Activated naive CD4-positive, alpha-beta T cell treated with anti-CD3 and anti-CD28 coated beads, Interleukin-2, amount 10 ng/mL, durations not matched to agents 7 days and 5 days (primary cell): ENCODE measurements around the gene TNPO3.
A peak's percentile ranks its signal among the peaks of the same experiment; 100 is the strongest.

Experiments used
- CTCF ChIA-PET: fragments of 350-600 bp; sonication (Branson Sonifier 250); formaldehyde crosslinking; loops from one replicate; lab custom pipeline; 2021; ENCODE audit warnings: antibody characterized with exemption; lab: Charles Lee
- DNase-seq: peaks from one replicate; pipeline ENCODE4 v3.0.0-alpha.2; 2020
- H3K27ac Mint-ChIP-seq: one replicate; pipeline ENCODE4 v1.8.0; 2021; ENCODE audit warnings: mild to moderate bottlenecking, moderate library complexity, mixed read lengths
- H3K27me3 Mint-ChIP-seq: one replicate; pipeline ENCODE4 v1.8.0; 2021; ENCODE audit warnings: mild to moderate bottlenecking, mixed read lengths
- H3K36me3 Mint-ChIP-seq: one replicate; pipeline ENCODE4 v1.8.0; 2021; ENCODE audit warnings: mixed read lengths
- H3K4me1 Mint-ChIP-seq: one replicate; pipeline ENCODE4 v1.8.0; 2021; ENCODE audit warnings: mixed read lengths
- H3K4me3 Mint-ChIP-seq: one replicate; pipeline ENCODE4 v1.8.0; 2021; ENCODE audit warnings: mild to moderate bottlenecking, moderate library complexity, mixed read lengths
- H3K9me3 Mint-ChIP-seq: one replicate; pipeline ENCODE4 v1.8.0; 2021; ENCODE audit warnings: mixed read lengths

TNPO3 gene

DNA sequence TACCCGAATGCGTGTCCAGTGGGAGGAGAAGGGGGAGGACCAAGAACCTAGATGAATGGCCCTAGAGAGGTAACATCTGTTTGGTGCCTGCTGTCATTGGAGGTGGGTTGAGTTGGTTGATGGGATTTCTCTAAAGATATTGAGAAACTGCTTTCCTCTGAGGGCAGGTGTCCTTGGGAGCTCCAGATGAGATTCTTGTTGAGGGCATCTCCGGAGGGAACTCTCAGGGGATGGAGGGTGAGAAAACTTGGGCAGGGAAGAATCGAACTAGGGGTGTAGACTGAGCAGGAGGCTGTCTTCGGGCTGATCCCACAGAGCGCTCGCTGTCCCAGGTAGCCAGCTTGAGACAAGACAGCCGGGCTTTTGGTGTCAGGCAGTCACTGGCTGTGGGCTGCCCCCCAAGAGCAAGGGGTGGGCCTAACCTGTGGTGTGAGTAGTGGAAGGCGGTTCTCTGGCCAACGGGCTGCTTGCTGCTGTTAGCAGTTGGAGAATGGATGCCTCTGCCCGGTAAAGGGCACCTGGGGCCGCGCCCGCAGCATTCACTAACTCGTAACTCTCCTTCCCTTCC is 113.5 kb downstream of the TNPO3 start:
- Mint-ChIP-seq H3K27me3 (peaks cover 63% of the 10 kb centered on the region), H3K9me3 (no peaks in the 10 kb centered on the region), H3K27ac (no peak overlapping the region), H3K4me1 (peaks cover 38% of the 10 kb centered on the region), H3K36me3 (peaks cover 2% of the 10 kb centered on the region), H3K4me3 (no peak overlapping the region)
- no peak for DNase-seq
- CTCF ChIA-PET, result interaction anchor here (1.0 to 1.1 kb wide), 2 partner anchors 11 to 150 kb away, joined by 3 to 4 read pairs; no protein-coding TSS in a partner anchor

DNA sequence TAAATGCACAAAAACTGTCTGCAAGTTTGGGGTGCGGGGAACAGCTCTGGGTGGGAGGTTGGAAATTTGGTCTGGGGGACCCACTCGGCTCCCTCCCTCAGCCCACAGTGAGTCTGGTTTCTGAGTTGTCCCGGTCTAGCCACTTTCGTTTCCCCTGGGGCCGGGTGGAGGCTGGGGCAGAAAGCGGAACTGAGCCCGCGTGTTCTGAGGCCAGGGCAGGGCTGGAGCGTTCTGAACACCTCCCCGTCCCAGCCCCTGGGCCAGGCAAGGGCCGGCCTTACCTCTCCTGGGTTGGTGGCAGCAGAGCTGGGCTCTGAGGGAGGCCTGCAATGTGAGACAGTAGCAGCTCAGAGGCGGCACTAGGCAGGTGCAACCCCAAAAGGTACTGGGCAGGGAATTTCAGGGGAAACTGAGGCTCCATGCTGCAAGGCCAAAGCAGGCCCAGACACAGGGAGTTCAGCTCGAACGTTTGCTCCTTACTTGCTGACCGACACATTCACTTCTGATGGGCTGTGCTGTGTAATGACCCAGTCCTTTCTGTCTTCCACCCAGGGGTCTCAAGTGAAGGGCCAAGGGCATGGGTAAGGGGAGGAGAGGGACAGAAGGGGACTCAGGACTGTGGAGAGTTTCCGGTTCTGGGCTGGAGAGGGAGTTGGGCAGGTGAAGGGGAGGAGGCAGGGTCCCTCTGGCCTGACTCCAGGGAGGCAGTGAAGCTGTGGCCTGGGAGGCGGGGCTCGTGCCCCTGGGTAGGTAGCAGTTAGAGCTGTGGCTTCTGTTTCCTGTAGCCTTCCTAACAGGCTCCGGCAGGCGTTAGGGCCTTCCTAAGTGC is 114.2 kb downstream of the TNPO3 start:
- Mint-ChIP-seq H3K27ac (peak overlapping the region; percentile 49), H3K36me3 (peaks cover 2% of the 10 kb centered on the region), H3K4me1 (peaks cover 38% of the 10 kb centered on the region), H3K27me3 (peaks cover 69% of the 10 kb centered on the region), H3K4me3 (no peak overlapping the region), H3K9me3 (no peaks in the 10 kb centered on the region)
- DNase-seq, result peak; percentile 39
- CTCF ChIA-PET, result interaction anchor here (0.9 to 1.8 kb wide), 6 partner anchors 12 to 151 kb away, joined by 3 to 8 read pairs (median 4); no protein-coding TSS in a partner anchor

DNA sequence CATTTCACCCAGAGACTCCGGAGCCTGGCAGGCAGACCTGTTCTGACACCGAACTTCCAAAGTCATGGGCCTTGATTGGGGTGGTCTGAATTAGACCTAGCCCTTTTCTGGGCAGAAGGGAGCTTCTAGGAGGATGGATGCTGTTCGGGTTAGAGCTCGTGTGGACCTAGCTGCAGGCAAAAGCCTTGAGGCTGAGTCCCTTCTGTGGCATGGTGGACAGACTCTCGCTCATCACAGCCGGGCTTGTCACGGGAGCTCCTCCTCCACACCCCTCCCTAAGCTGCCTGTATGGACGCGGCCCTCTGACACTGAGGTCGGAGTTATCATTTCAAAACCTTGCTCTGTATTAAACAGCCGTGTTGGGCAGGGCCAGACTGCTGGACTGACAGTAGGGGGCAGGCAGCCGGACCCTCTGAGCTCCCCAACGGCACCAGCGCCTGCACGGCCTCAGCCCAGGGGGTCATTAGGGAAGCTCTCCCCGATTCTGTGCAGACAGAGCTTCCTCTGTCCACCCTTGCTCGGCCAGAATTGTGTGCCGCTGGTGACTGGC is 115.0 kb downstream of the TNPO3 start:
- CTCF ChIA-PET, result interaction anchor here (0.9 to 1.8 kb wide), 4 partner anchors 17 to 151 kb away, joined by 3 to 8 read pairs (median 4); no protein-coding TSS in a partner anchor
- no peak overlapping the region for H3K27ac Mint-ChIP-seq
- H3K4me1 Mint-ChIP-seq, result peaks cover 38% of the 10 kb centered on the region
- no peaks in the 10 kb centered on the region for H3K9me3 Mint-ChIP-seq
- peaks cover 69% of the 10 kb centered on the region for H3K27me3 Mint-ChIP-seq
- no peak for DNase-seq
- H3K36me3 Mint-ChIP-seq, result peaks cover 2% of the 10 kb centered on the region
- peak overlapping the region; percentile 5 for H3K4me3 Mint-ChIP-seq

DNA sequence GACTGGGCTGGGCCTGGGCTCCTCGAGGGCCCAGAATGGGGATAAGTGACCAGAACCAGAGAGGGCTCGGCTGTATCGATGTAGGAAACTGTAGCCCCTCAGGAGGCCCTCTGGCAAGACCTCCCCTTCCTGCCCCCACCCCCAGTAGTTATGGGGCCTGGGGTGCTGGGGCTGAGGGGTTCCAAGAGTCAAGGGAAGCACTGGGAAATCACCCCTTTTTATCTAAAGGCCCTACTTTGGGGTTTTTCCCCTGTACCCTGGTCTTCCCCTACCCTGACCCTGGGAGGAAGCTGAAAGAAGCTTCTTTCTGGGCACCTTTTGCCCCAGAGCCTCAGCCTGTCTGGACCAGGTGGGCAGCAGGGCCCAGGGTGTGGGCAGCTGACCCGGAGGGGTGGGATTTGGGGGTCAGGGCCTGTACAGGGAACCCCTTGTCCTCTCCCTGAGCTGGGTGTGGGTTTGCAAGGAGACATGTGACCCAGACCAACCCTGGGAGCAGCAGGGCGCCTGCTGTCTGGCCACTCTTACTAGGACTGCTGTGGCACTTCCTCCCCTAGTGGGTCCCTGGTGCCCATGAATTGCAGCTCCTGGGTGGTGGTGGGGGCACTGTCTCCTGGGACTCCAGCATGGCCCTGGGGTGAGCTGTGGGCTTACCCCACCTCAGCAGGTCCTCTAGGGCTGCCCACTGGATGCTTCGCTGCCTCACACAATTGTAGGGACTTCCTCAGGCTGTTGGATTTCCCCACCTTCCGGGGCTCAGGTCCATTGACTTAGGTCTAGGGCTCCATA is 115.6 kb downstream of the TNPO3 start:
- no peaks in the 10 kb centered on the region for H3K9me3 Mint-ChIP-seq
- H3K27ac Mint-ChIP-seq, result no peak overlapping the region
- no peak for DNase-seq
- CTCF ChIA-PET, result interaction anchor here (1.4 to 1.8 kb wide), 3 partner anchors 17 to 152 kb away, joined by 3 to 8 read pairs (median 4); no protein-coding TSS in a partner anchor
- H3K27me3 Mint-ChIP-seq, result peaks cover 74% of the 10 kb centered on the region
- H3K4me3 Mint-ChIP-seq, result peak overlapping the region; percentile 5
- H3K4me1 Mint-ChIP-seq, result peaks cover 40% of the 10 kb centered on the region
- peaks cover 2% of the 10 kb centered on the region for H3K36me3 Mint-ChIP-seq

DNA sequence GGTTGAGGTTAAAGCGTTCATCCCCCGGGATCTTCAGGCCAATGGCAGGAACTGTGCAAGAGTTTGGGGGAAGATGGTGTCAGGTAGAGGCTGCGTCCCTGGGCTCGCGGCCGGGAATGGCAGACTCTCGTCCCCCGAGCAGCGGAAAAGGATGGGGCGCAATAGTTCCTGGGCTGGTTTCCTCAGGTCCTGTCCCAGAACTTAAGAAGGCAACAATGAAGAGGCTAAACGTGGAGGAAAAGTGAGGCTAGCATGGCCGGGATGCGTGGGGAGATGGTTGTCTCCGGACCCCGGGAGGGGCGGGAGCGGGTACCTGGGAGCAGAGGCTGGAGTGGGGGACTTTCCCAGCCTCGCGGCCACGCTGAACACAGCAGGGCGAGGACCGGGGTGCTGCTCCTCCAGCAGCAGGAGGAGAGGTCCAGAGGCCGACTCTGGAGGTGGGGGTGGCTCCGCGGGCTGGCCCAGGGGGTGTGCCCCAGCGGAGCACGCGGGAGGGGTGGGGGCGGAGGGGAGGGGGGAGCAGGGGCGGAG is 116.3 kb downstream of the TNPO3 start:
- Mint-ChIP-seq H3K27me3 (peaks cover 77% of the 10 kb centered on the region), H3K27ac (no peak overlapping the region), H3K9me3 (no peaks in the 10 kb centered on the region), H3K36me3 (peaks cover 2% of the 10 kb centered on the region), H3K4me1 (peaks cover 45% of the 10 kb centered on the region), H3K4me3 (peak overlapping the region; percentile 67)
- peak; percentile 33 for DNase-seq
- CTCF ChIA-PET, result no interaction called here

DNA sequence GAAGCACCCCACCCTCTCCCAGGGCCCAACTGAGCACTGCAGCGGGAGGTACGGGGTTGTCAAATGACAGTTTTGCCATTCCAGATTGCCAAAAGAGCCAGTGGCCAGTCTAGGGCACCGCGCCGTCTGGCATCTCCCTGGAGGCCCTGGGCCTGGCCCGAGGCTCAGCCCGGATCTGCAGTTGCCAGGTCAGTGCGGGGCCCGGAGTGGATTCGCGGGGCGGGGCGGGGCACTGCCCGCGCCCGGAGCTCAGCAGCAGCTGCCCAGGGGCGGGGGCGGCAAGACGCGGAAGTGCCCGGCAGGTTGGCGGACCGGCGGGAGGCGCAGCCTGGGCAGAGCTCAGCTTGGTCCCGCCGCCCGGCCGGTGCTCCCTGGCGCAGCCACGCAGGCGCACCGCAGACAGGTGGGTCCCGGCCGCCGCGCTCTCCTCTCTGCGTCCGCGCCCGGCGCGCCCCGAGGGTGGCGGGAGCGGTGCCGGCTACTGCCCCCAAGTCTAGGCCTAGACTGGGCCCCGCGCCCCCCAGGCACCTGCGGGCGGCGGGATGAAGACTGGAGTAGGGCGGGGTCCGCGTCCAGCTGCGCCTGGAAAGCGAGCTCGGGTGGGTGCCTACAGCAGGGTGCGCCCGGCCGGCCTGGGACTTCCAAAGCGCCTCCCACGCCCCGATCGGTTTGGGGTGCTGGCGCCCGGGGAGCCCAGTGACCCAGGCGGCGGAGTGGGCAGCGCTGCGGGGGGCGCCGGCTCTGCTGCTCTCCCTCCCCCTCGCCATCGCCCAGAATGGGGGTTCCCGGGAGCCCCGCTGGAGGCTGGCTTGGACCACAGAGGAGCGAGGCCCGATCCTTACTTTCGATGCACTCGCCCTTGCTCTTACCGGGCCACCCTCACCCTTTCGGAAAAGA is 117.0 kb downstream of the TNPO3 start, which contains the start of gene IRF5:
IRF5 (plus strand) TSS at position 281 of the 897 bp plus-strand sequence. CDS start 4,155 bp downstream, outside the sequence.
- CTCF ChIA-PET, result no interaction called here
- no peaks in the 10 kb centered on the region for H3K9me3 Mint-ChIP-seq
- H3K27me3 Mint-ChIP-seq, result peaks cover 84% of the 10 kb centered on the region
- DNase-seq, result peak; percentile 48
- peak within 1 kb of the TSS; percentile 68 for H3K4me3 Mint-ChIP-seq
- H3K4me1 Mint-ChIP-seq, result peaks cover 52% of the 10 kb centered on the region
- peaks cover 5% of the 10 kb centered on the region for H3K36me3 Mint-ChIP-seq
- H3K27ac Mint-ChIP-seq, result peak within 1 kb of the TSS; percentile 11

DNA sequence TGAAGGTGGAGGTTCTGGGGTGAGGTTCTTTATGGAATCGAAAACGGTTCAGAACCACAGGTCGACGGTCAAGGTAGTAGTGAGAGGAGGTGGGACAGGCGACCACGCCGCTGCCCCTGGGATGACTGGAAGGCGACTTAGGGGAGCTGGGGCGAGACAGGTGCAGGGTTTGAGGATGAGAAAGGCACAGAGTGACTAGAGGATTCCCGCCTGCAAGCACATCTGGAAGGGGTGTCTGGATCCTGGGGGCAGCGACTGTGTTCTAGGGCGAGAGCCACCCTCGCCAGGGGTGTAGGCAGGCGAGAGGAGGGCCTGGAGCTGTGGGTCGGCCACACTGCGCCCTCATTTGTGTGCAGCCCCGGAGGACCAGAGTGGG is 117.7 kb downstream of the TNPO3 start:
- no peak for DNase-seq
- CTCF ChIA-PET, result no interaction called here
- Mint-ChIP-seq H3K27ac (peak overlapping the region; percentile 11), H3K4me1 (peaks cover 59% of the 10 kb centered on the region), H3K9me3 (no peaks in the 10 kb centered on the region), H3K4me3 (peak overlapping the region; percentile 68), H3K27me3 (peaks cover 85% of the 10 kb centered on the region), H3K36me3 (peaks cover 5% of the 10 kb centered on the region)

DNA sequence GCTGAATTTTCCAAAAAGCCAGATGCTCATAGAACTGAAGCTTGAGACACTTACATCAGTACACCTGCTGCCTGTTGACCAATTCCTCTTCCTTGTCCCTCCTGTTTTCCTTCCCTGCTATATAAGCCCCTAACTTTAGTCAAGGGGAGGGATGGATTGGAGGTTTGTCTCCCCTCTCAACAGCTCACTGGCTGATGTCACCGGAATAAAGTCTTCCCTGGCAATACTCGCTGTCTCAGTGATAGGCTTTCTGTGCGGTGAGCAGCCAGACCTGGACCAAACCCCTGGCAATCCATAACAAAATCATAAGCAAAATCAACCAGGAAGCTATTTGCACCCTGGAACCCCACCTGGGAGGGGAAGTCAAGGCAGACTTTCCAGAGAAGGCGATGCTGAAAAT is 118.1 kb downstream of the TNPO3 start:
- CTCF ChIA-PET, result no interaction called here
- Mint-ChIP-seq H3K9me3 (no peaks in the 10 kb centered on the region), H3K4me1 (peaks cover 59% of the 10 kb centered on the region), H3K4me3 (peak overlapping the region; percentile 68), H3K27ac (no peak overlapping the region), H3K27me3 (peaks cover 85% of the 10 kb centered on the region), H3K36me3 (peaks cover 5% of the 10 kb centered on the region)
- no peak for DNase-seq

DNA sequence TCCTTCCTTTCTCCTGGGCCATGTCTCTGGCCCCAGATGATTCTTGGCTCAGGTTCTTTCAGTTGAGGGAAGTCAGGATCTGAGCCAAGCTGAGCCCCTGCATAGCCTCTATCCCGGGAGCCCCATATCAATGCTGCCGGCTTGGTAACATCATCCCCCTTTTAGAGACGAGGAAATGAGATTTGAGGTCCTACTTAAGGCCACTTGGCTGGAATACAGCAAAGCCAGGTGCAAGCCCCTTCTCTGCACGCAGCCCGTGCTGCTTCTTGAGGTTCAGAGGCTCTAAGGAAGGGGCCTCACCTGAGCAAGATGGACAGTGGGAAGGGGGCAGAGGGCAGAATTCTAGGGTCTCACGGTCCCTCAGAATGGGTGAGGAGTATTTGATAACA is 119.6 kb downstream of the TNPO3 start:
- H3K27me3 Mint-ChIP-seq, result peaks cover 78% of the 10 kb centered on the region
- DNase-seq, result no peak
- no peak overlapping the region for H3K4me3 Mint-ChIP-seq
- no peak overlapping the region for H3K27ac Mint-ChIP-seq
- H3K36me3 Mint-ChIP-seq, result peaks cover 5% of the 10 kb centered on the region
- peaks cover 47% of the 10 kb centered on the region for H3K4me1 Mint-ChIP-seq
- no peaks in the 10 kb centered on the region for H3K9me3 Mint-ChIP-seq
- CTCF ChIA-PET, result no interaction called here

DNA sequence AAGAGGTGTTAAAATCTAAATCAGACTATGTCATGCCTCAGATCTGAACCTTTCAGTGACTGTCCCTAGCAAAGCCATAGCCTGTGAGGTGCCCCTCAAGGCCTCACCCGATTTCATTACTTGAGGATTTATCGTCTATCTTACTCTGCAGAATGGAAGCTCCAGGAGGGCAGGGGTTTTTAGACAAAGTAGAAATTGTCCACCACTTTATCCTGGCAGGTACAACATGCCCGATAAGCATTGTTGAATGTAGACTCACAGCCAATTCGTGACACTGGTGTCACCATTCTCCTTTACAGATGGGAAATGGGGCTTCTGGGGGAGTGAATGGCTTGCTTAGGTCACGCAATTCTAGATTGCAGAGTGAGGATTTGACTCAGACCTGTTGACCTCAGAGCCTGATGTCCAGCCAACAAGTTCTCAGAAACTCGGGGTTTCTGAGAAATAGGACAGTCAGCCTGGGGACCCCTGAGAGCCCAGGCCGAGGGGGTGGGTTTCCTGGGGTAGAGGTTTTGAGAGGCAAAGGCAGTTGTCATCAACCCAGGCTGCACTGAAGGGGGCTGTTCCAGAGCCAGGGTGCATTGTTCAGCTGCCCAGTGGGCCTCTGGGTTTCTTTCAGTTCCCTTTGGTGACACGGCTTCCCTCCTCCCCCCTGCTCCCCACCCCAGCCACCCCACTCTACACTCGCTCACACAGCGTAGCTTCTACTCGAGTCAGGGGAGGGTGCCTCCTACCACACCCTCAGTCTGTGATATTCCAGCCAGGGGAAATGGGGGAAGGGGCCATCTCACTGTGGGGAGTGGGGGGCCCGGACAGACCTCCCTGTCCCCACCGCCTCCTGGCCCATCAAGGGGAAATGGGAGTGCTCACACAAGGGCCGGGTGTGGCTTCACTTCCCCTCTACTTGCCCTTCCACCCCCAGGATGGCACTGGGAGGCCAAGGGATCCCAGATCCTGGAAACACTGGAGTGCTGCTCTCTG is 120.3 kb downstream of the TNPO3 start:
- CTCF ChIA-PET, result interaction anchor here (1.6 kb wide), 1 partner anchor 120 kb away, joined by 3 read pairs; no protein-coding TSS in a partner anchor
- Mint-ChIP-seq H3K36me3 (peaks cover 5% of the 10 kb centered on the region), H3K4me3 (no peak overlapping the region), H3K9me3 (no peaks in the 10 kb centered on the region), H3K4me1 (peaks cover 42% of the 10 kb centered on the region), H3K27ac (no peak overlapping the region), H3K27me3 (peaks cover 74% of the 10 kb centered on the region)
- peak; percentile 19 for DNase-seq

DNA sequence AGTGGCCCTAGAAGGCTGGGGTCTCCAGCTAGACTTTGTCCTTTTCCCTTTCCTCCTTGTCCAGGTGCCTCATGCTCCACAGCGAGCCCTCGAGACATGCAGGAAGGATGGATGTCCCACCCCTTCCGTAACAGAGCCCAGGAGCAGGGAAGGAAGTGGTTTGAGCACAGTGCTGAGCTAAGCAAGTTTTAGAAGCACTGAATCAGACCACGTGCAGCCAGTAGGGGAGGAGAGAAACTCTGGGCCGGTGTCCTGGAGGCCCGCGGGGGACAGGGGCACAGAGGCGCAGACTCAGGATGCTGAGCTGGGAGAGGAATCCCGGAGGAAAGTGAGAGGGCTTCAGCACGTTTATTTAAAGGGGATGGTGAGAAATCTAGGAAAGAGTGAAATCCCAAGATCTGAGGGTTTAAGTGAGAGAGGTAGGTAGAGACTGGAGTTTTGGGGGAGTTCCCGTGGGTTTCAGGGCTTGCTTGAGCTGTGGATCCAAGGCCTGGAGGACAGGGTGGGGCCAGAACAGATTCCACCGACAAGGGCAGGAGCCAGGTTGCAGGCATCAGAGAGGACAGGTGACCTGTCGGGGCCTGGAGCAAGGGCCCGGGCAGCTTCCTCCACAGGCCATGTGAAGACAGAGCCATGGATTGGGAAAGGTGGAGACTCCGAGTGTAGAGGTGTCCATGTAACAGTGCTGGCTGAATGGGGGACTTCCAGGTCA is 121.6 kb downstream of the TNPO3 start:
- Mint-ChIP-seq H3K4me1 (peaks cover 30% of the 10 kb centered on the region), H3K9me3 (no peaks in the 10 kb centered on the region), H3K36me3 (peaks cover 3% of the 10 kb centered on the region), H3K4me3 (peak overlapping the region; percentile 53), H3K27ac (peak overlapping the region; percentile 66), H3K27me3 (peaks cover 64% of the 10 kb centered on the region)
- CTCF ChIA-PET, result interaction anchor here (0.7 to 2.0 kb wide), 4 partner anchors 11 to 158 kb away, joined by 3 to 8 read pairs (median 4); no protein-coding TSS in a partner anchor
- peak; percentile 70 for DNase-seq
